AG09309 (cell line): ENCODE data around the gene BDH1.

Experiments
- DNase-seq: peaks from one replicate; pipeline ENCODE4 v3.0.0-alpha.2; 2010; ENCODE audit warnings: low read depth
- H3K4me3 ChIP-seq: 2 replicates; pipeline ENCODE4 v1.5.1; 2011; ENCODE audit warnings: mild to moderate bottlenecking, low read depth, low read length, moderate library complexity; ENCODE audit not compliant: control insufficient read depth
- TF ChIP-seq, protein P1 (sequence below): IDR thresholded peaks from 2 replicates; pipeline ENCODE4 v1.5.1; 2011; ENCODE audit warnings: mild to moderate bottlenecking, low read depth, low read length, inconsistent platforms; ENCODE audit not compliant: insufficient read depth, control insufficient read depth; ENCODE audit errors: missing control alignments

The BDH1 gene

DNA sequence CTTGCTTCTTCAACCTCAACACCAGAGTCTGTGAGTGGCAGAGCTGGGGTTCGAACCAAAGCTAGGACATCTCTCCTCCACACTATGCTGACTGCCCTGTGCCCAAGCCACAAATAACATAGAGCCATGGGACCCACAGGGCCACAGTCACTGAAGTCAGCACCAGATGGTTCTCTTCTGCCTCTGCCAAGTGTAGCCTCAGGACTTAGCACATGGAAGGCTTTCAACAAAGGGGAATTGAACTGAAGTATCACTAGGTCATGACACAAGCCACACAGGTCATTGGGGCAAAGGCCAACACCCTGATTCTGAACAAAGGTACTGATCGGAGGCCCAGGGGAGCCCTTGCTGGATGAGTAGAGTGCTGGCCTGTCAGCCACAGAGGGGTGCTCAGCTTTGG lies 83.6 kb downstream of the BDH1 start:
- no peak for DNase-seq
- TF ChIP-seq, protein P1, sequence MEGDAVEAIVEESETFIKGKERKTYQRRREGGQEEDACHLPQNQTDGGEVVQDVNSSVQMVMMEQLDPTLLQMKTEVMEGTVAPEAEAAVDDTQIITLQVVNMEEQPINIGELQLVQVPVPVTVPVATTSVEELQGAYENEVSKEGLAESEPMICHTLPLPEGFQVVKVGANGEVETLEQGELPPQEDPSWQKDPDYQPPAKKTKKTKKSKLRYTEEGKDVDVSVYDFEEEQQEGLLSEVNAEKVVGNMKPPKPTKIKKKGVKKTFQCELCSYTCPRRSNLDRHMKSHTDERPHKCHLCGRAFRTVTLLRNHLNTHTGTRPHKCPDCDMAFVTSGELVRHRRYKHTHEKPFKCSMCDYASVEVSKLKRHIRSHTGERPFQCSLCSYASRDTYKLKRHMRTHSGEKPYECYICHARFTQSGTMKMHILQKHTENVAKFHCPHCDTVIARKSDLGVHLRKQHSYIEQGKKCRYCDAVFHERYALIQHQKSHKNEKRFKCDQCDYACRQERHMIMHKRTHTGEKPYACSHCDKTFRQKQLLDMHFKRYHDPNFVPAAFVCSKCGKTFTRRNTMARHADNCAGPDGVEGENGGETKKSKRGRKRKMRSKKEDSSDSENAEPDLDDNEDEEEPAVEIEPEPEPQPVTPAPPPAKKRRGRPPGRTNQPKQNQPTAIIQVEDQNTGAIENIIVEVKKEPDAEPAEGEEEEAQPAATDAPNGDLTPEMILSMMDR = no peak
- no peak overlapping the region for H3K4me3 ChIP-seq

DNA sequence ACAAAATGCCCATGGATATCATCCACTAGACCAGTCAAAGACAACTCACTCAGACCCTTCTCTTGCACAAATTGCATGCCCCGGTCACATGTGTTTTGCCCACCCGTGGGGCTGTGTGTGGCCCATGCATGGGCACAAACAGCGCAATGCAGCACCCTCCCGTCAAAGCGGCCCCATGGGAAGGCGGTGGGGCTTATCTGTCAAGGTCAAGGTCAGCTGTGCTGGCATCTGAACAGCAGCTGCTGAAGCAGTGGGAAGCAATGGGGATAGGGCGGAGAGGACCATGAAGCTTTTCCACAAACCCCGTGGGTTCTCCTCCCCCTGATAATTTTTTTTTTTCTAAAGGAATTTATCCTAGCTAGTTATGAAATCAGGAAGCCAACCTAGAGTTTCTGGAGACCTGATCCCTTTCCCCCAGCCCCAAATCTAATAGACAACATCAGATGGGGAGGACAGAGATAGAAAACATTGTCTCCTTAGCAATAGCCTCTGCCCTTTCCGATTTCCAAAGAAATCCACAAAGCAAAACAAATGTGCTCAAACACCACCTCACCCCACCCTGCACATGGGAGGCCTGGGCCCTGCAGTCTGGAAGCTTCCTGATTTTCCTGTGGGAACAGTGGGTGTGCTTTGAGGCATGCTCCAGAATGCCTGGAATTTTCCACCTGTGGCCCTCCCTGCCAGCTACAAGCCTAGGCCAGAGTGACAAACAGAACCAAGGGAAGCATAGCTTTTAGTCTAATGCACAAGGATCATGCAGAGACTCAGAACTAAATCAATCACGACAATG lies 84.4 kb downstream of the BDH1 start:
- no peak for DNase-seq
- TF ChIP-seq, protein P1 = no peak
- H3K4me3 ChIP-seq = no peak overlapping the region

DNA sequence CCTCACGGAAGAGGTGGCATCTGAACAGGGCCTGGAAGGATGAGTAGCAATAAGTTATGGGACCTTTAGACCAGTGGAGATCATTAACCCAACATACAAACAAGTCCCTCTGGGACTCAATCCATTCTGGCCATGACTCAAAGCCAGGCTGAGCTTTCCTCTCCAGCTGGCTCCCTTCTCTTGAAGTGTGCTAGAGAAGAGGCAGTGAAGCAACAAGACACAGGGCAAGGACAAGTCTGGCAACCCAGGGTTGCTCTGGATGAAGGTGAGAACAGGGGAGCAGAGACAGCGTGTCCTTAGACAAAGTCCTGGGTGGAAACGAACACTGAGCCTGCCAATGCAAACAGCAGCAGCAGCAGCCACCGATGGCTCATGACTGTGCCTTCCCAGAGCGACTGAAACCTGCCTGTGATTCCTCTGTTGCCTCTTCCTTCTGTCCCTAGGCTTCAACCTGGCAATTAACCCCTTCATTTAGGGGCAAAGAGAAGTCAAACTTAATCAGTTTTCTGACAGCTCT lies 86.8 kb downstream of the BDH1 start:
- no peak overlapping the region for H3K4me3 ChIP-seq
- DNase-seq = no peak
- TF ChIP-seq, protein P1 = no peak

DNA sequence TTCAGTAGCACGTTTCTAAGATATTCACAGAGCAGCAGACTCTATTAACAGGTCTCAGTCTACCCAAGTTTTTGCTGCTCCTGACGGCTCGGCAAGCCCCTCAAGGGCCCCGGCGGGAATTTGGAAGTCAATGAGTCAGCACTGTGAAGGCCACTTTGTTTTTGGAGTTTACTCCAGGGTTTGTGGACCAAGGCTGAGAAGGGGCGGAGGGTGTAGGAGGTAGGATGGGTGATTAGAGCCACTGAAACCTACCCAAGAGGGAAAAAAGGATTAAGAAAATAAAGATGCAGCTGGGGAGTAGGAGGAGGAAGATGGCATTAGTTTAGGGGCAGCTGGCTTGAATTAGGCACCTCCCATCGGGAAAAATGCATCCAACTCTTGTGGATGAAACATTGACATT lies 87.6 kb downstream of the BDH1 start:
- no peak overlapping the region for H3K4me3 ChIP-seq
- DNase-seq = no peak
- TF ChIP-seq, protein P1 = no peak

DNA sequence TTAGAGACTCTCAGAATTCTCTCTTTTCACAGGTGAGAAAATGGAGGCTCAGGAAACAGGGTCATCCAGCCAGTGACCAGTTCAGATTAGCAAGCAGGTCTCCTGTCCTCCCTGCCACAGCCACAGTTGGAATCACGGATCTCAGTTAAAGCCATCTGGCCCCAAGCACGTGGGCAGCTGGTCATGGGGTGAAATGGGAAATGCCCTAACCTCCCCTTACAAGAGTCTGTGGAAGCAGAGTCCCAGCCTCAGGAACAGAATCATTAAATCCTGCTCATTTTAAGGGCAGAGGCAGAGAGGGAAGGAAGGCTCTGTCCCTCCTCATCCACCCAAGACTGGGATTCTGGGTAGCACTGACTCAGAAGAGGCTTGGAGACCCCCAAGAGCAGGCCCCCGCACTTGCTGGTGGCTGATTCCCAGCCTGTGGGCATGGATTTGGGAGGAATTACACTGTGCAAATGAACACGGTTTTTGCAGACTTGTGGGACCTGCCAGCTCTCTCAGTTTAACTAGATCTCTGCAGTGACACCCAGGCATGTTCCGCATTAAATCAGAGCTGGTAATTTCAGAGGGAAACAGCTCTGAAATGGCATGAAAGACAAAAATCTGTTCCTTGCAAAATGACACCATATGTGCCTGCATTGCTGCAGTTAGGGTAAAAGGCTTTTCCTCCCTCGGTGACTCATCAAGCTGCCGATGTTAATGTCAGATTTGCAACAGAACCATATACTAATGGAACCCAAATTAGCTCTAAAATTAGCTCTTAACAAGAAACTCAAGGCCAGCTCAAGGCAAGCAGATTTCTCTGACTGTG lies 89.0 kb downstream of the BDH1 start:
- H3K4me3 ChIP-seq = no peak overlapping the region
- DNase-seq = no peak
- TF ChIP-seq, protein P1 = no peak

DNA sequence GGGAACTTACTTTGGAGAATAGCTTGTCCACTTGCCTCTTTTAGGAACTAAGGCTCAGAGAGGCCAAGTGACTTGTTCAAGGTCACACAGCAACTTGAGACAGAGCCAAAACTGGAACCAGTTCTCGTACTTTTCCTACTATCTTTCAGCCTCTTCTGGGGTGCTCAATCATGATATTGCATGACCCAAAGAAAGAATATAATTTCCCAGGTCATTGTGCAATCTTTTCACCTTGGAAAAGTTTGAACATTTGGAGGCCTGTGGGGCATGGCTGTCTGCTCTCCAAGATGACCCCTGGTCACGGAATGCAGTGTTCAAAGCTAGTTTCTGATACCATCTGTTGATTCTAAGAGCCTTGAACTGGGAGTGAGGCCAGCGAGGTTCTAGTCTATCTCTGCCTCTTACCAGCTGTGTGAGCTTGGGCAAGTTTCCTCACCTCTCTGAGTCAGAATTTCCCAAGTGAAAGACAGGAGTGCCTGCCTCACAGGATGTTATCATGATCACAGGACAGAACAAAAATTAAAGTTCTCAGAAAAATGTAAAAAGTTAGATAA lies 89.7 kb downstream of the BDH1 start:
- no peak for DNase-seq
- TF ChIP-seq, protein P1 = no peak

More for the DNA sequence above, 89.7 kb downstream of the BDH1 start:
- H3K4me3 ChIP-seq = no peak overlapping the region
